GM18861 (cell line): ENCODE measurements around the gene DNAJB5.
A peak's percentile ranks its signal among the peaks of the same experiment; 100 is the strongest.

ENCODE experiments used
- ATAC-seq: cut with Tn5 transposase; IDR thresholded peaks from one replicate; pipeline ENCODE4 v1.9.1; 2021; ENCODE audit not compliant: unreplicated experiment

DNAJB5 gene

DNA sequence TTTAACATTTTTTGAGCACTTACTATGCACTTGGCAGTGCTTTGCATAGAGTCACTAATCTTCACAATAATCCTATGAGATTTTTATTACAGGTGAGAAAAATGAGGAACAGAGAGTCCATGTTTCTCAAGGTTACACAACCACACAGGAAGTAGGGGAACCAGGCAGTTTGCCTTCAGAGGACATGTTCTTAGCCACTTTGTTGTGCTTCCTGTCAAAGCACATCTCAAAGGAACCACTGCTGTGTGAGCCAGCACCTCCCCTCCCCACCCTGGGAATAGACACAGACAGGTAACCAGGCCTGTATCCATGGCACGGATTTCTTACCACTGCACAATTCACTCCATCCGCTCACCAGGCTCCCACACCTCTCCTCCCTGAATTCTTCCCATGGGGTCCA is 6.3 kb upstream of the DNAJB5 start:
- ATAC-seq, result peak; percentile 64

DNA sequence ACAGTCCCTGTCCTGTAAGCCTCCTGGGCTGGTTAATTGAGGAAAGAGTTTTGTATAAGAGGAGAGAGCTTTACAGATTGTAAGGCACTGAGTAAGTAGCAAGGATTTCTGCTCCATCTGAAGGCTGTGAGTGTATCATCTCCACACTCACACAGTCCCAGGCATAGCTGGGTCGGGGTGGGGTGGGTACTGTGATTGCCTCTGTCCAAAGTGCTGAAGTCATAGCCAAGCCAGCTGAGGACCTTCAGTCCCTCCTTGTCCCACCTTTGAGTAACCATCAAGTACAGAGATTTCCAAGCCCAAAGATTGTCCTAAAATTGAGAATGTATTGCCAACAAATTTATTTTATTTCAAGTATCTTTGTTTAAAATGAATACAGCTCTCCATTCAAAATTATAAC is 5.5 kb upstream of the DNAJB5 start:
- ATAC-seq, result no peak

DNA sequence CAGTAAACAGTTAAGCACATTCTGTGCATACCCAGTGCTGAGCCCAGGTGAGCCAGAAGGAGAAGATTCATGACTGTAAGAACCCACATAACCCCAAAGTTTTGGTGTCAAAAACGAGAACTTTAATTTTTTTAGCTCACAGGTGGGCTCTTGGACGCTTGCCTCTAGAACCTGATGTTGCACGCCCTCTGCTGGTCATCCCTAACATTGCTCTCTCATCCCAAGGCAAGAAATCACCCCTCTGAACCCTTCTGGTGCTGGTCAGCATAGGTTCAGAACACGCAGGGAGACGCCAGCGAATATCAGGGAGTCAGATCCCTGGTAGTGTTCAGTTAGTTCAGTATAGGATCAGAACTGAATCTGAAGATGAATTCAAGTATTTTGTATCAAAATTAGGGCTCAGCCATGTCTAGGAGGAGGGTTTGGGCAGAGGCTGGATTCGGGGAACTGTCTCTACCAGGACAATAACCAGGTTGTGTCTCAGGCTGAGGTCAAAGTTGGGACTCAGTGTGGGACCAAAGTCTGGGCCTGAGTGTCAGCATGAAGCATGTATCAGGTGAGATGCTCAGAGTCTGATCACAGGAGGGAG is 4.1 kb upstream of the DNAJB5 start:
- no peak for ATAC-seq

DNA sequence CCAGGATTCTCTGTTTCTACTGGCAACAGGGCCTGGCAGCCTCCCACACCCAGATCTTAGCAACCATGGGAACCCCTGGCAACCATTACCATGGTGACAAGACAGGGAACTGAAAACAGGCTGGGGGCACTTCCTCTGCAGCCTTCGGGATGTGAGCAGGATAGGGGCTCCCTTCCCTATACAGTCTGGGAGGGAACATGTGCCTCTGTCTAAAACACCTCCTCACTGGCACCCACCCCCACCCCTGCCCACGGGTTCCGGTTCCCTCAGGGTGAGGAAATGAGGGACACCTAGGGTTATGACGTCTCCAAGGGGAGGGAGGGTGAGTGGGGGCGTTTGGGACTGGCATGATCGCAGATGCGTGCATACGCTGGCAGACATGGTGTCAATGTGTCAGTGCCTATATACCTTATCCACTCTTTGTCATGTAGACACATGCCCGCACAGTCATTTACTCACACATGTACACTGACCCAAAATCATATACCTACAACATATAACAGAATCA is 3.0 kb upstream of the DNAJB5 start:
- ATAC-seq, result no peak

DNA sequence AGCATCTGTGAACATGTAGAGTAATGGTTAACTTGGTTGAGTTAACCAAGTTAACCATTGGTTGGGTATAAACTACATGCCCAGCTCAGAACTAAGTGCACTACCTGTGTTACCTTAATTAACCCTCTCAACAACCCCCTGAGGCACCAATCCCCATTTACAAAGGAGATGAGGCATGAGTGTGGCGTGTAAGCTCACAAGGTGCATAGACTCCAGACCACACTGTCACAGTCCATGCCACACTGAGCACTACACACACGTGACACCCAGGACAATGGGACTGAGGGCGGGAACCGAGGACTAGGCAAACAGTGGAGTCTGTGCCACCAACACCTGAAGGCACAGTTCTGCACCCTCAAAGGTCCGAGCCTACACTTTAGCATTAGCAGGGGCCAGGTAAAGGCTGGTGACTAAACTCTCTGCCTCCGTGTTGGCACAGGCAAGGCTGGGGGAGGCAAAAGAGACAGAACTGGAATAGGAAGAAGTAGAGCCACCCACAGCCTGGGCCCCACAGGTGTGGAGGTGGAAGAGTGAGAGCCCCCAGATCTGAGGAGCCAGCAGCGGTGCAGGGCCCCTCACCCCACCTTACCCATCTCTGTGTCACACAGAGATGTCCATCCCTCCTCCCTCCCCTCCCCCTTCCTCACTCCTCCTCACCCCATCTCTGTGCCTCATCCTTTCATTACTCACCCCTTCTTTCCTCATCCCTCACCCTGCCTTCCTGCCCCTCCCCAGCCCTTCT is 2.2 kb upstream of the DNAJB5 start:
- no peak for ATAC-seq

DNA sequence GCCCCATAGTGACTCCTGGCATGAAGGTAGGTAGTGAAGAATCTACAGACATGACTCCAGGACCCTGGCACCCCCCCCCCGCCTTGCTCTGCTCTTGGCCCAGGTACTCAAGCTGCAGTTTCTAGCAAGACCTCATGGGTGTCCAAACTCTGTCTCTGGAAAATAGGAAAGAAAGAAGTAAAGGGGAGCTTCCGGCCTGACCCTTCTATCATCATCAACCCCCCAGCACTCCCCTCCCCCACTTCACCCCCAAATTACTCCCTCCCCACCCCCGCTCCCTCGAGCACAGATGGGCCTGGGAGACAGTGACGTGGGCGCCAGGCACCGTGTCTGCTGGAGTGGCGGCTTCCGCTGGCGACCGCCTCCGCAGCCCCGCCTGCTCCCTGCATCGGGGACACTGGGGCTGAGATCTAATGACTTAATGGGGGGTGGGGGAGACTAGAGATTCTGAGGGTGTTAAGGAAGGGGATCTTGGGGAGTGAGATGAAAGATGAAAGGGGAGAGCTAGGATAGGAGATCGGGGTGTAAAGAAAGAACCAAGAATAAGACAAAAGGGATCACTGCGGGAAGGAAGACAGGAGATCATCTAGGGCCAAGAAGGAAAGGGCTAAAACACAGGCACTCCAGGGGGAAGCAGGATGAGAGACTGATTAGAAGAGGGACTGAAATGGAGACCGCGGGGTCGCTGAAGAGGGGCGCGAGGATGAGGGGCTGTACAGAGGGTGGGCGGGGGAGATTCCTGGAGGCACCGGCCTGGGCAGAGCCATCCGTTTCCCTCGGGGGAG is 1.1 kb upstream of the DNAJB5 start:
- ATAC-seq, result no peak

DNA sequence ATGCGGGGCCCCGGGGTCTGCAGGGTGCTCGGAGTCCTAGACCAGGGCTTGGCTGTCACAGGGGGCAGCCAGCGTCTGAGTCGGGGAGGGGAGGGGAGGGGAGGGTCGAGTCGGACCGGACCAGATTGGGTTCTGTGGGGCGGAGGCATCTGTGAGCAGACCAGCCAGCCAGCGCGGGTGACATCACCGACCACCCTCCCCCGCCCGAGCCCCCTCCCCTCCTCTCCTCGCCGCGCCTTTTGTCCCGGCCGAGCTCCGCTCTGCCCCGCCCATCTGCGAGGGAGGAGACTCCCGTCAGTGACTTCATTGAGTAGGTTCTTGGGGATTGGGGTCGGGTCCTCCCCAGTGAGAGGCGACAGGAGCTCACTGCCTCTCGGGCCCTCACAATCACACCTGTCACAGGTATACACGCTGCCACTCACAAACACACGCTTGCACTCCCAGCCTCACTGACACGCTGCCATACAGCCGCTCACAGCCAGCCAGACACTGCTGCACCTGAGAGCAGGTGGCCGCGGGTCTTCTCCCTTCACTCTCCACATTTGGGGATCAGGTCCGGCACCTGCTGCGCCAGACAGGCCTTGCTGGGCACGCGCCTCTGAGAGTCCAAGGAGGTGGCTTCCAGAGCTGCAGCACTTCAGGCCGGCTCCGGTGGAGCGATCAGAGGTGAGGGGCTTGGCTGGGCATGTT is 546 bp downstream of the DNAJB5 start:
- no peak for ATAC-seq

DNA sequence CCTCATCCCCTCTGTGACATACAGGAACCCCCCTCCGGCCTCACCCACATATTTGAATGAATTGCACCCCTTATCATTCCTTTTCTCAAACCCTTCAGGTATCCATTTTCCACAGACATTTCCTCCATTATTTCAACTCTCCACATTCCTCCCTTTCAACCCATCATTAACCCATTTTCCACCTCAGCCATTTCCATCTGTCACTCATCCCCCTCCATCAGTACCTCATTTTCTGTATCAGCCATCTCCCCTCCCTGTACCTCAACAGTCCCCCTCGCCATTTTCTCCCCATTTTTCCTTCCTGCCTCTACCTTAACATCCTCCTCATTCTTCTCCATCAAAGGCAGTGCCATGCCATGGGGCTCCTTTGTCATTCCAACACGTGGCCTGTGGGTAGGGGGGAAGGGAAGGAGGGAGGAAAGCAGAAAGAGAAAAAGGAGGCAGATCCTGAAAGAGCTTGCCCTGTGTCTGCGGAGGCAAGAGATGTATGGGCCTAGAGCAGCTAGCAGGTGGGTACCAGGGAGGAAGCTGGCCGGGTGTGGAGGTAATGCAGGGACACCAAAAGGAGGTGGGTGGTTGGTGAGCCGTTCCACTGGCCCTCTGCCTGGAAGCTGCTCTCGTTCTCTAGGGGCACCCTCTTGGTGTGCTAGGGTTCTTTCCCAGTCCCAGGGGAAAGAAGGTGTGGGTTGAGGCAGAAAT is 1.5 kb downstream of the DNAJB5 start:
- ATAC-seq, result no peak

DNA sequence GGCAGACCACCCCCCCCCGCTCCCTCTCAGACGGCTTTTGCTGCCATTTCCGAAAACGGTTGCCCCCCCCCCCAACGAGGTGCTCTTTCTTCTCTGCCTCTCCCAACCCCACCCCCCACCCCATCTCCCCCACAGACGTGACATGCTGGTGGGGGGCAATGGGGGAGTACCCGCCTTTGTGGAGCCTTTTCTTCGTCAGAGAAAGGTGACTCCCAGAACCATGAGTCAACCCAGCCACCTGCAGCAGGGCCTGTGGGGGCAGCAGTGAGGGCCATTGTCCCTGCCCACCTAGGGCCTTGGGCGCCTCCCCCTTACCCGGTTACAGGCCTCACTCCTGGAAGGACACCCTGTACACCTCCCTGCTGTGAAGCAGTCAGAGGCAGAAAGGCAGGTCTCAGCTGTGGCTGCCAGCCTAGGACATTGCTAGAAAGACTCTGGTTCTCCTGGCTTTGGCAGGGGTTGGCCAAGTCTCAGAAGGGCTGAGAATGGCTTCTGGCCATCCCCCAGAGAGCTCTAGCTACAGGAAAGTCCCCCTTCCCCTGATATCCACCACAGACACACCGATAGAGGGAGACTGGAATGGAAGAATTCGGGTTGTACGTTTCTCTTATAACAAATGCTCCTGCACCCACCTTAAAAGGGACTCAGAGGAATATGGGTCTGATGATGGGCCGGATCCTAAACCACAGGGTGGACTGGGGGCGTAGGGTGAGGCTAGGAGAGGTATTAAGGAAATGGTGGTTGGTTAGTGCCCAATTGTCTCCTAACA is 2.2 kb downstream of the DNAJB5 start:
- ATAC-seq, result no peak

DNA sequence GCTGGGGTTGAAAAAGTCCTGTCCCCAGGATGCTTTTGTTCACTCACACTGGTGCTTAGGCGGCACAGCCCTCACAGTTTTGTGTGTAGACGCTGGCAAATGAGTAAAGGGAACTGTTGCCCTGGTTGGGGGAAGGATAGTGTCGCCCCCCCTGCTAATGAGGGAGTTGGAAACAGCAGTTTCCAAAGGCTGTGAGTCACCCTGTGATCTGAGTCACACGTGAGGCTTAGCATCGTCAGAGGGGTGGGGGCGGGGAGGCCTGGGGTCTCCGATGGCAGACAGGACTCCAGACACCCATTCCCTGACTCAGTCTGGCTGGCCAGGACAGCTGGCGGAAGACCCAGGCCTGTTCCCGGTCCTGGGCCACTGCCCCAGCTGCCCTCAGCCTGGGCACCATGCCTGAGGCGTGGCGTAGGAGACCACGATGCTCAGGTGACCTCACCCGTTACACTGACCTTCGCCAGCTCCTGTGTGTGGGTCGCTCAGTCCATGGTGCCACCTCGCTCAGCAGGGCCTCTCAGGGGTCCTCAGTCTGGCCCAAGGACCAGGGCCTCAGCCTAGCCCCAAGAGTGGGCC is 2.9 kb downstream of the DNAJB5 start:
- no peak for ATAC-seq

DNA sequence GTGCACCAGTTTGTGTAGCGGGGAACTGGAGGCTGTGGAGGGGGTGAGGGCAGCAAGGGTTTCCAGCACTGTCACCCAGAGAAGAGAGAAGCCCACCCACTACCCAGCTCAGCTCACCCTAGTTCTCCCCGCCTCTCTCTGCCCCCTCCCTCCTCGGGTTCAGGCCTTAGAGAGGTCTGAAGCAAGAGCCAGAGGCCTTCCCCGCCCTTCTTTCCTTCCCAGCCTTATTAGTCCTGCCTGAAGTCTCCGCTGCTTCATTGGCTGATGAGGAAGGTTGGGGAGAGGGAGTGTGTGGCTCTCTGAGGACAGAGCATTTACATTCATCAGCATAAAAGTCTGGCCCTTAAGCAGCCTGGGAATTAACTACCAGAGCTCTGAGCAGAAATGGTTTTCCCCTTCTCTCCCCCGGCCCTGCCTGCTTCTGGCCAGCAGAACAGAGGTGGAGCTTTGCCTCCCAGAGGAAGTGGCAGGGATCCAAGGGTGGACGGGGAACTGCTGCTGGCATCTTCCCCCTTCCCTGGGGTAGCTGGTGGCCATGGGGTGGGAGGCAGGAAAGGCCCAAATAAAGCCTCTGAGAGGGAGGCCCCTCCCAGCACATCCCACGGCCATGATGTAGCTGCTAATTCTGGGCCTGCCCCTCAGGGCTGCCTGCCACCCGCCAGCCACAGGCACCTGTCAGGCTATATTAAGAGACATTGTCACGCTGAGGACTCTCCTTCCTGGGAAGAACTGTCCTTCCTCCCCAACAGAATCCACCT is 4.1 kb downstream of the DNAJB5 start:
- no peak for ATAC-seq

DNA sequence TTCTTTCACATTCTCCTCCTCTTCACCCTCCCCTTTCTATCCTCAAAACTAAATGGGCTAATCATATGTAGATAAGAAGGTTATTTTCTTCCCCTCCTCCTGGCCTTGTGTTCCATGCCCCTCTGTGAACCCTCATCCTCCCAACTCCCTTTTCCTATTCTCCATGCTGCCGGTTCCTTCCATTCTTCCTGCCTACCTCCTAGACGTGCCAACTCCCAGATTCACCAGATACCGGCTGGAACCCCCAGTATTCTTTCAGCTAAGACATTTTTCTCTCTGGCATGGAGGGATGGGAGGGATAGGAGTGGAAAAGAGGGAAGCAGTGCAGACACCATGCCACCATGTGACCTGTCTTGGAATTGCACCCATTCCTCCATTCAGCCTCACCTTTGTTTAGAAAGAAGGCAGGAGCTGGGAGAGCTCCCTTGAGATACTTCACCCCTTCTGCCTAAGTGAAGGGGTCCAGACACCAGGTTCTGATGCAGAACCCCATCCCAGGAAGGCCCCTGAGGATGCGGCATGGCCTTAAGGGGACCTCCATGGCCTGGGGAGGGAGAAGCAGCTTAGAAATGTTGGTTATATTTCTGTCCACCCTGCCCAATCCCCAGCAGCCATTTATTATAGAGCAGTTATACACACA is 4.8 kb downstream of the DNAJB5 start:
- no peak for ATAC-seq

DNA sequence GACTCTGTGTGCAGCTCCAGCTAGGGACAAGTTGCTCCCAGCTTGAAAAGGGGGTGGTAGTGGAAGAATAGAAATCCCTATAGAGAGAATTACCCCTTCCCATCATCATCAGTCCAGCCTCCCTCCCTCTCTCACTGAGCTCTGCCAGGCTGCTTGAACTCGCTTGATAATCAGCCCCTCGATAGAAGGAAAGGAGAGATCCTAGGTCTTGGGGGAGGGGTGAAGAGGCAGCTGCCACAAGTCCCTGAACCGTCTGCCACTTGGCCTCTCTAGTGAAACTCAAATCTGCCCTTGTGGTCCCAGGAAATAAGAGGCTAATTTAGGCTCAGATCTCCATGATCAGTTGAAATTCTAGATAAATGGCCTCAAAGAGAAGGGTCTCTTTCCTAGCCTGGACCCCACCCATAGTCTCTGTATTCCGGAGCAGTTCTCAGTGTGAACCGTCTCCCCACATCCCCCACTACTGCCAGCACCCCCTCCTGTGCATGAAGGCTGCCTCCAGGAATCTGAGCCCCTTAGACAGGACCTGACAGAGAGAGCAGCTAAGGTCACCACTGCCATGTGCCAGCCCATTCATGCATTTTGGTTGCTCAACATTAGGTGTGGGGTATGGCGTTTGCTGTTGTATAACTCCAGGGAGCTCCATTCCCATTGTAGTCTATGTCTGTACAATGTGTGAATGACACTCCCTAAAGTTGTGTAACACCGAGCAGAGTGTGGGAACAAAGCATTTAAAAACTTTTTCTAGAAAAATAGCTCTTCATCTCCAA is 5.5 kb downstream of the DNAJB5 start:
- ATAC-seq, result no peak

DNA sequence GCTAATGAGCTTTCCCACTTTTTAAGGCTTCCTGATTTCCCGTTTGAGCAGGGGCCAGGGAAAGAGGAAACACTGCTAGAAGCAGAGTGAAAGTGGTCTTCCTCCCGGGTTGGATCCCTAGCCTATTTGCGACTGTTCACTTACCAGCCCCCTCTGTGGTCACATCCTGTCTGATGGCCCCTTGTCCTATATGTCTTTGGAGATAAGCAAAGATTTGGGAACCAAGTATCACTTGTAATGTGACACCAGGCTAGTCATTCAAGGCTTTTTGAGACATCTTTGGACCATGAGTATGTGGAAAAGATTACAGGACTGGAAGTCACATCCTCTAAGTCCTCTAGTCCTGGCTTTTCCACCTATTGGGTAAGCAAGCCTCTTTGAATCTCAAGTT is 6.1 kb downstream of the DNAJB5 start:
- ATAC-seq, result no peak

DNA sequence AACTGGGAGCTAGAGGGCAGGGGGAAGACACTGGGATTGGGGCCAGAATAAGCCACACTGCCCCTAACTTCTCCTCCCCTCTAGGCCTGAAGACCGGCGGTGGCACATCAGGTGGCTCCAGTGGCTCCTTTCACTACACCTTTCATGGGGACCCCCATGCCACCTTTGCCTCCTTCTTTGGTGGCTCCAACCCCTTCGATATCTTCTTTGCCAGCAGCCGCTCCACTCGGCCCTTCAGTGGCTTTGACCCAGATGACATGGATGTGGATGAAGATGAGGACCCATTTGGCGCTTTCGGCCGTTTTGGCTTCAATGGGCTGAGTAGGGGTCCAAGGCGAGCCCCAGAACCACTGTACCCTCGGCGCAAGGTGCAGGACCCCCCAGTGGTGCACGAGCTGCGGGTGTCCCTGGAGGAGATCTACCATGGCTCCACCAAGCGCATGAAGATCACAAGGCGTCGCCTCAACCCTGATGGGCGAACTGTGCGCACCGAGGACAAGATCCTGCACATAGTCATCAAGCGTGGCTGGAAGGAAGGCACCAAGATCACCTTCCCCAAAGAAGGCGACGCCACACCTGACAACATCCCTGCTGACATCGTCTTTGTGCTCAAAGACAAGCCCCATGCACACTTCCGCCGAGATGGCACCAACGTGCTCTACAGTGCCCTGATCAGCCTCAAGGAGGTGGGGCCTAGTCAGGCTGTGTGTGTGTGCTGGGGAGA is 6.8 kb downstream of the DNAJB5 start:
- ATAC-seq, result no peak

DNA sequence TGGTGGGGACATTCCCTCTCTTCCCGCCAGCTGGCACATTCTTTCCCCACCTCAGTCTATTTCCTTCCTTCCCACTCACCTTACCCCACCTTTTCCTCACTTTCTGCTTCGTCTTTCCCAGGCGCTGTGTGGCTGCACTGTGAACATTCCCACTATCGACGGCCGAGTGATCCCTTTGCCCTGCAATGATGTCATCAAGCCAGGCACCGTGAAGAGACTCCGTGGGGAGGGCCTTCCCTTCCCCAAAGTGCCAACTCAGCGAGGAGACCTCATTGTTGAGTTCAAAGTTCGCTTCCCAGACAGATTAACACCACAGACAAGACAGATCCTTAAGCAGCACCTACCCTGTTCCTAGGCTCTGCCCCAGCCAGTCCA is 7.3 kb downstream of the DNAJB5 start:
- no peak for ATAC-seq

DNA sequence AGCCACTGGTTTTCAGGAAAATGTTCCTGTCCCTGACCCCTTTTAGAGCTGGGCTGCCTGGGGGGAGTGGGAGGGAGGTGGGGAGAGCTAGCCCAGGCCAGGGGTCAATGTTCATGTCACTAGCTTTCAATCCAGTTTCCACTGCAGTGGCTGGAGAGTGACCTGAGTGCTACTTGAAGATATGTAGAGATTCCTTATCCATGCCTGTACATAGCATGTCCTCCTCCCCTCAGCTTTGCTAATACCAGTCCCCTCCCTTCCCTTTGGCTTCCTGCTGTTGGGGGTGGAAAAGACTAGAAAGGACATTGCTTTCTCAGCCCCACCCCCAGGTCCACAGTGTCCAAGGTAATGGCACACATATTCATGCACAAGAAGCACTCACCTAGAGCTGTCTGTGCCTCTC is 7.8 kb downstream of the DNAJB5 start:
- no peak for ATAC-seq
